ENCODE measurements around the gene UCN2.
A peak's percentile ranks its signal among the peaks of the same experiment; 100 is the strongest.

- peak; percentile 74 for TF ChIP-seq CTCF (conservative IDR thresholded peaks at IDR 0.05)
- peak; percentile 72; the same call in 1 of the 2 replicates for TF ChIP-seq ZFX (IDR thresholded peaks at IDR 0.05)
Measured at GRCh38 chr3:48609088-48610005, 45.8 kb upstream of the UCN2 start, which contains the start of gene UQCRC1.
